HepG2 (cell line): Measurements from ENCODE around the gene SH2D6. TPM values are rescaled to one million over a fixed set of nuclear protein-coding genes. Genes with fewer than 3 reads are reported as not detected.
A peak's percentile ranks its signal among the peaks of the same experiment; 100 is the strongest.

Source experiments
- ELF4 ChIP-seq: sonication (generic); formaldehyde crosslinking; IDR thresholded peaks from 2 replicates; pipeline ENCODE4 v1.5.0; 2020; ENCODE audit warnings: missing genetic modification reagents, mild to moderate bottlenecking, moderate library complexity, borderline replicate concordance
- PCBP2 ChIP-seq: fragments of 200-400 bp; formaldehyde crosslinking; optimal IDR thresholded peaks from 2 replicates; pipeline ENCODE3; 2018; ENCODE audit warnings: low read length, low read depth; ENCODE audit not compliant: poor library complexity, severe bottlenecking
- ZBTB8A ChIP-seq: sonication (generic); formaldehyde crosslinking; IDR thresholded peaks from 2 replicates; pipeline ENCODE4 v1.4.0; 2020; ENCODE audit warnings: mild to moderate bottlenecking, low read depth, missing genetic modification reagents, borderline replicate concordance
- ZNF629 ChIP-seq: sonication (generic); formaldehyde crosslinking; conservative IDR thresholded peaks from 2 replicates; pipeline ENCODE4 v1.5.0; 2020; ENCODE audit warnings: missing genetic modification reagents
- polyA plus RNA-seq, 8 experiments: library from polyadenylated mRNA; depleted of rRNA in 3 of 8; stranded (reverse) in 7 of 8; unstranded in 1 of 8; fragments of >200 nt; fragmentation: Illumina TruSeq in 4 of 8; extraction: Trizol in 4 of 8; gene quantifications; 2 replicates each; pipeline versions ENCODE4 v1.2.1 to v1.2.3, GENCODE V29; 2011 to 2016; ENCODE audit warnings: low read depth in 4 of 8, missing spikeins in 1 of 8, mixed read lengths in 1 of 8; ENCODE audit not compliant: insufficient read depth in 1 of 8
- total RNA-seq, 5 experiments: library from RNA; depleted of rRNA; stranded (reverse); fragments of >200 nt; fragmentation: Illumina TruSeq; extraction: Trizol; gene quantifications; 2 replicates each; pipeline ENCODE4 v1.2.3, GENCODE V29; 2016; ENCODE audit warnings: low read depth in 1 of 5
- TF ChIP-seq, protein P1 (sequence below): sonication (generic); formaldehyde crosslinking; IDR thresholded peaks from one replicate; pipeline ENCODE4 v1.5.1; 2020; ENCODE audit warnings: mild to moderate bottlenecking, missing genetic modification reagents; ENCODE audit errors: not compliant biosample characterization
- TF ChIP-seq, protein P2 (sequence below): sonication (generic); formaldehyde crosslinking; IDR thresholded peaks from 2 replicates; pipeline ENCODE4 v1.9.0; 2022; ENCODE audit warnings: low read depth, missing genetic modification reagents
- TF ChIP-seq, protein P3 (sequence below): sonication (generic); formaldehyde crosslinking; IDR thresholded peaks from 2 replicates; pipeline ENCODE4 v1.5.0; 2020; ENCODE audit warnings: mild to moderate bottlenecking, missing genetic modification reagents
- TF ChIP-seq, protein P4 (sequence below), 2 experiments: sonication (generic) in 1 of 2; formaldehyde crosslinking in 1 of 2; IDR thresholded peaks; 2 replicates each; pipeline versions ENCODE4 v1.4.0 to v1.6.1; 2016 to 2020; ENCODE audit warnings: borderline replicate concordance in 1 of 2, low read depth in 1 of 2, mild to moderate bottlenecking in 1 of 2, missing genetic modification reagents in 1 of 2

SH2D6 gene
- total and polyA plus RNA-seq, 2 of the 13 experiments (the other 11 are each of a cell fraction or from before 2014, with no cell fraction given), result 0.11 to 0.26 TPM

DNA sequence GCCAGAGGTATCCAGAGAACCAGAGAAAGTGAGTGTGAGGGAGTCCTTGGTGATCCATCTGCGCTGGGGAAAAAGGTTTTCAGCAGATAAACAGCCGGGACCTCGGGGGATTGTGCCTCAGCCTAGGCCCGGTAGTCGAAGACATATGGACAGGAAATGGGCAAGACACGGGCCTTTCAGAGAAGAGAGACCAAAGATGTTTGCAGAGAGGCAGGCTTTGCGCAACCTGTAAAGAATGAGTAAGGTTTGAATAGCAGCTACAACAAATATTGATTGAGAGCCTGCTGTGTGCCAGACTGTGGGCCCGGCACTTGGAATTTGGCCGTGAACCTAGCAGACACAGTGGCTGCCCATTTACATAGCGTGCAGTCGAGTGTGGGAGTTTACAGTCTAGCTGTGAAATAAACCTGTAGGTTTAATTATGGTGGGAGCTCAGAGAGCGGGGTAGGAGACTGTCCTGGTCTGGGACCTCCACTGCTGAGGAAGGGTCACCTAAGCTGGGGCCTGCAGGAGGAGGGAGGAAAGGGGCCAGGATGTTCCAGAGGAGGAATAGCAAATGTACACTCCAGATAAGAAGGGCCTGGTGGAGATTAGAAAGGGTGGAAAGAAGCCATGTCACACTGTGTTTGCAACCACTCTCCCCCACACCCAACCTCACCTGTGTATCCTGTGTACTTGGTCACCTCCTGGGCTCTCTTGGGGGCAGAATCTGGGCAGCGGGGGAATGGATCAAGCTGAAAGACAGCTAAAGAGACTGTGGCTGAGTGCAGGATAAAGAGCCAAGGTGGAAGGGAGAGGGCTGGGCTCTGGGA lies 3.0 kb downstream of the SH2D6 start (continued):
- TF ChIP-seq, protein P1, sequence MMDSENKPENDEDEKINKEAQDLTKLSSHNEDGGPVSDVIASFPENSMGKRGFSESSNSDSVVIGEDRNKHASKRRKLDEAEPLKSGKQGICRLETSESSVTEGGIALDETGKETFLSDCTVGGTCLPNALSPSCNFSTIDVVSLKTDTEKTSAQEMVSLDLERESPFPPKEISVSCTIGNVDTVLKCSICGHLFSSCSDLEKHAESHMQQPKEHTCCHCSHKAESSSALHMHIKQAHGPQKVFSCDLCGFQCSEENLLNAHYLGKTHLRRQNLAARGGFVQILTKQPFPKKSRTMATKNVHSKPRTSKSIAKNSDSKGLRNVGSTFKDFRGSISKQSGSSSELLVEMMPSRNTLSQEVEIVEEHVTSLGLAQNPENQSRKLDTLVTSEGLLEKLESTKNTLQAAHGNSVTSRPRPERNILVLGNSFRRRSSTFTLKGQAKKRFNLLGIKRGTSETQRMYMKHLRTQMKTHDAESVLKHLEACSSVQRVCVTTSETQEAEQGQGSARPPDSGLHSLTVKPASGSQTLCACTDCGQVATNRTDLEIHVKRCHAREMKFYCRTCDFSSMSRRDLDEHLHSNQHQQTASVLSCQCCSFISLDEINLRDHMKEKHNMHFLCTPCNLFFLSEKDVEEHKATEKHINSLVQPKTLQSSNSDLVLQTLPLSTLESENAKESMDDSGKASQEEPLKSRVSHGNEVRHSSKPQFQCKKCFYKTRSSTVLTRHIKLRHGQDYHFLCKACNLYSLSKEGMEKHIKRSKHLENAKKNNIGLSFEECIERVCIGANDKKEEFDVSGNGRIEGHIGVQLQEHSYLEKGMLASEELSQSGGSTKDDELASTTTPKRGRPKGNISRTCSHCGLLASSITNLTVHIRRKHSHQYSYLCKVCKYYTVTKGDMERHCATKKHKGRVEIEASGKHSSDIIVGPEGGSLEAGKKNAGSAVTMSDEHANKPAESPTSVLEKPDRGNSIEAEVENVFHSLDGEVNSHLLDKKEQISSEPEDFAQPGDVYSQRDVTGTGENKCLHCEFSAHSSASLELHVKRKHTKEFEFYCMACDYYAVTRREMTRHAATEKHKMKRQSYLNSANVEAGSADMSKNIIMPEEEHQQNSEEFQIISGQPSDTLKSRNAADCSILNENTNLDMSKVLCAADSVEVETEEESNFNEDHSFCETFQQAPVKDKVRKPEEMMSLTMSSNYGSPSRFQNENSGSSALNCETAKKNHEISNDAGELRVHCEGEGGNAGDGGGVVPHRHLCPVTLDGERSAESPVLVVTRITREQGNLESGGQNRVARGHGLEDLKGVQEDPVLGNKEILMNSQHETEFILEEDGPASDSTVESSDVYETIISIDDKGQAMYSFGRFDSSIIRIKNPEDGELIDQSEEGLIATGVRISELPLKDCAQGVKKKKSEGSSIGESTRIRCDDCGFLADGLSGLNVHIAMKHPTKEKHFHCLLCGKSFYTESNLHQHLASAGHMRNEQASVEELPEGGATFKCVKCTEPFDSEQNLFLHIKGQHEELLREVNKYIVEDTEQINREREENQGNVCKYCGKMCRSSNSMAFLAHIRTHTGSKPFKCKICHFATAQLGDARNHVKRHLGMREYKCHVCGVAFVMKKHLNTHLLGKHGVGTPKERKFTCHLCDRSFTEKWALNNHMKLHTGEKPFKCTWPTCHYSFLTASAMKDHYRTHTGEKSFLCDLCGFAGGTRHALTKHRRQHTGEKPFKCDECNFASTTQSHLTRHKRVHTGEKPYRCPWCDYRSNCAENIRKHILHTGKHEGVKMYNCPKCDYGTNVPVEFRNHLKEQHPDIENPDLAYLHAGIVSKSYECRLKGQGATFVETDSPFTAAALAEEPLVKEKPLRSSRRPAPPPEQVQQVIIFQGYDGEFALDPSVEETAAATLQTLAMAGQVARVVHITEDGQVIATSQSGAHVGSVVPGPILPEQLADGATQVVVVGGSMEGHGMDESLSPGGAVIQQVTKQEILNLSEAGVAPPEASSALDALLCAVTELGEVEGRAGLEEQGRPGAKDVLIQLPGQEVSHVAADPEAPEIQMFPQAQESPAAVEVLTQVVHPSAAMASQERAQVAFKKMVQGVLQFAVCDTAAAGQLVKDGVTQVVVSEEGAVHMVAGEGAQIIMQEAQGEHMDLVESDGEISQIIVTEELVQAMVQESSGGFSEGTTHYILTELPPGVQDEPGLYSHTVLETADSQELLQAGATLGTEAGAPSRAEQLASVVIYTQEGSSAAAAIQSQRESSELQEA (CRISPR knock-in tag), result no peak
- TF ChIP-seq ZBTB8A, result no peak
- TF ChIP-seq, protein P2, sequence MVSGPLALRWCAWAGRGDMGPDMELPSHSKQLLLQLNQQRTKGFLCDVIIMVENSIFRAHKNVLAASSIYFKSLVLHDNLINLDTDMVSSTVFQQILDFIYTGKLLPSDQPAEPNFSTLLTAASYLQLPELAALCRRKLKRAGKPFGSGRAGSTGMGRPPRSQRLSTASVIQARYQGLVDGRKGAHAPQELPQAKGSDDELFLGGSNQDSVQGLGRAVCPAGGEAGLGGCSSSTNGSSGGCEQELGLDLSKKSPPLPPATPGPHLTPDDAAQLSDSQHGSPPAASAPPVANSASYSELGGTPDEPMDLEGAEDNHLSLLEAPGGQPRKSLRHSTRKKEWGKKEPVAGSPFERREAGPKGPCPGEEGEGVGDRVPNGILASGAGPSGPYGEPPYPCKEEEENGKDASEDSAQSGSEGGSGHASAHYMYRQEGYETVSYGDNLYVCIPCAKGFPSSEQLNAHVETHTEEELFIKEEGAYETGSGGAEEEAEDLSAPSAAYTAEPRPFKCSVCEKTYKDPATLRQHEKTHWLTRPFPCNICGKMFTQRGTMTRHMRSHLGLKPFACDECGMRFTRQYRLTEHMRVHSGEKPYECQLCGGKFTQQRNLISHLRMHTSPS (CRISPR knock-in tag), result peak; percentile 70
- no peak for TF ChIP-seq ELF4 (CRISPR knock-in tag)
- TF ChIP-seq ZNF629 (CRISPR knock-in tag), result no peak; the same call in none of the 2 replicates
- TF ChIP-seq PCBP2, result no peak
- TF ChIP-seq, protein P3, sequence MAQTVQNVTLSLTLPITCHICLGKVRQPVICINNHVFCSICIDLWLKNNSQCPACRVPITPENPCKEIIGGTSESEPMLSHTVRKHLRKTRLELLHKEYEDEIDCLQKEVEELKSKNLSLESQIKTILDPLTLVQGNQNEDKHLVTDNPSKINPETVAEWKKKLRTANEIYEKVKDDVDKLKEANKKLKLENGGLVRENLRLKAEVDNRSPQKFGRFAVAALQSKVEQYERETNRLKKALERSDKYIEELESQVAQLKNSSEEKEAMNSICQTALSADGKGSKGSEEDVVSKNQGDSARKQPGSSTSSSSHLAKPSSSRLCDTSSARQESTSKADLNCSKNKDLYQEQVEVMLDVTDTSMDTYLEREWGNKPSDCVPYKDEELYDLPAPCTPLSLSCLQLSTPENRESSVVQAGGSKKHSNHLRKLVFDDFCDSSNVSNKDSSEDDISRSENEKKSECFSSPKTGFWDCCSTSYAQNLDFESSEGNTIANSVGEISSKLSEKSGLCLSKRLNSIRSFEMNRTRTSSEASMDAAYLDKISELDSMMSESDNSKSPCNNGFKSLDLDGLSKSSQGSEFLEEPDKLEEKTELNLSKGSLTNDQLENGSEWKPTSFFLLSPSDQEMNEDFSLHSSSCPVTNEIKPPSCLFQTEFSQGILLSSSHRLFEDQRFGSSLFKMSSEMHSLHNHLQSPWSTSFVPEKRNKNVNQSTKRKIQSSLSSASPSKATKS (CRISPR knock-in tag), result 0 out of 2 replicates have a peak, but pooled peaks have one; percentile 30
- TF ChIP-seq, protein P4, sequence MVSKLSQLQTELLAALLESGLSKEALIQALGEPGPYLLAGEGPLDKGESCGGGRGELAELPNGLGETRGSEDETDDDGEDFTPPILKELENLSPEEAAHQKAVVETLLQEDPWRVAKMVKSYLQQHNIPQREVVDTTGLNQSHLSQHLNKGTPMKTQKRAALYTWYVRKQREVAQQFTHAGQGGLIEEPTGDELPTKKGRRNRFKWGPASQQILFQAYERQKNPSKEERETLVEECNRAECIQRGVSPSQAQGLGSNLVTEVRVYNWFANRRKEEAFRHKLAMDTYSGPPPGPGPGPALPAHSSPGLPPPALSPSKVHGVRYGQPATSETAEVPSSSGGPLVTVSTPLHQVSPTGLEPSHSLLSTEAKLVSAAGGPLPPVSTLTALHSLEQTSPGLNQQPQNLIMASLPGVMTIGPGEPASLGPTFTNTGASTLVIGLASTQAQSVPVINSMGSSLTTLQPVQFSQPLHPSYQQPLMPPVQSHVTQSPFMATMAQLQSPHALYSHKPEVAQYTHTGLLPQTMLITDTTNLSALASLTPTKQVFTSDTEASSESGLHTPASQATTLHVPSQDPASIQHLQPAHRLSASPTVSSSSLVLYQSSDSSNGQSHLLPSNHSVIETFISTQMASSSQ (IDR thresholded peaks at IDR 0.05; ENCODE audit: low read depth), result peak; percentile 77
- TF ChIP-seq, protein P4 (CRISPR knock-in tag; IDR thresholded peaks at IDR 0.05; ENCODE audit: borderline replicate concordance), result peak; percentile 91; the same call in 1 of the 2 replicates
